Fibroblast of lung (primary cell): ENCODE measurements around the gene SEMA6B. TPM values are rescaled to one million over a fixed set of nuclear protein-coding genes. Genes with fewer than 3 reads are reported as not detected.

Source experiments
- DNase-seq, 2 donors: peaks; one replicate each; pipeline versions ENCODE4 v3.0.0 to v3.0.0-alpha.2; 2010; ENCODE audit warnings: low read depth in 2 of 2
- H2AFZ ChIP-seq: 2 replicates; pipeline ENCODE4 v1.5.1; 2012; ENCODE audit warnings: low read length, control low read depth, inconsistent platforms
- H3K27ac ChIP-seq: 2 replicates; pipeline ENCODE4 v1.5.1; 2011; ENCODE audit warnings: low read length, control low read depth; ENCODE audit not compliant: insufficient read depth
- H3K27me3 ChIP-seq: 2 replicates; pipeline ENCODE4 v1.5.1; 2011; ENCODE audit warnings: mild to moderate bottlenecking, low read length; ENCODE audit not compliant: control insufficient read depth, insufficient read depth
- H3K36me3 ChIP-seq: 2 replicates; pipeline ENCODE4 v1.5.1; 2011; ENCODE audit warnings: low read length; ENCODE audit not compliant: control insufficient read depth, insufficient read depth
- H3K4me1 ChIP-seq: 2 replicates; pipeline ENCODE4 v1.5.1; 2011; ENCODE audit warnings: low read length; ENCODE audit not compliant: control insufficient read depth, insufficient read depth; ENCODE audit errors: extremely low read depth
- H3K4me2 ChIP-seq: 2 replicates; pipeline ENCODE4 v1.5.1; 2011; ENCODE audit warnings: low read length, control low read depth; ENCODE audit not compliant: insufficient read depth; ENCODE audit errors: extremely low read depth
- H3K4me3 ChIP-seq, 4 experiments: fragments of 200-600 bp in 1 of 4; sonication (generic) in 1 of 4; replicated peaks in 1 of 4; 2 replicates each; pipeline ENCODE4 v1.5.1; 2011 to 2016; ENCODE audit warnings: low read length in 4 of 4, low read depth in 3 of 4, mild to moderate bottlenecking in 3 of 4, control low read depth in 2 of 4, inconsistent platforms in 1 of 4, mixed read lengths in 1 of 4; ENCODE audit not compliant: insufficient read depth in 1 of 4; ENCODE audit errors: control extremely low read depth in 1 of 4
- H3K79me2 ChIP-seq: 2 replicates; pipeline ENCODE4 v1.5.1; 2012; ENCODE audit warnings: mild to moderate bottlenecking, low read length, inconsistent platforms; ENCODE audit not compliant: control insufficient read depth, insufficient read depth
- H3K9ac ChIP-seq: 2 replicates; pipeline ENCODE4 v1.5.1; 2011; ENCODE audit warnings: mild to moderate bottlenecking, low read length, control low read depth; ENCODE audit not compliant: insufficient read depth
- H3K9me3 ChIP-seq: 2 replicates; pipeline ENCODE4 v1.5.1; 2012; ENCODE audit warnings: low read depth, low read length; ENCODE audit not compliant: control insufficient read depth, insufficient read depth
- H4K20me1 ChIP-seq: 2 replicates; pipeline ENCODE4 v1.5.1; 2011; ENCODE audit warnings: low read length; ENCODE audit not compliant: control insufficient read depth, insufficient read depth; ENCODE audit errors: extremely low read depth
- EZH2 ChIP-seq: IDR thresholded peaks from 2 replicates; pipeline ENCODE4 v1.5.1; 2012; ENCODE audit warnings: low read length, control low read depth, mild to moderate bottlenecking; ENCODE audit errors: missing control alignments
- polyA plus RNA-seq, 2 donors: library from polyadenylated mRNA; depleted of rRNA in 1 of 2; stranded (reverse) in 1 of 2; unstranded in 1 of 2; fragments of >200 nt; gene quantifications; 2 replicates each; pipeline ENCODE4 v1.2.1, GENCODE V29; 2011 to 2012; ENCODE audit warnings: missing spikeins in 1 of 2
- total RNA-seq: library from RNA; depleted of rRNA; stranded (reverse); fragments of >200 nt; gene quantifications from 2 replicates; pipeline ENCODE4 v1.2.1, GENCODE V29; 2014
- TF ChIP-seq, protein P1 (sequence below), 2 donors: IDR thresholded peaks in 1 of 2; conservative IDR thresholded peaks in 1 of 2; 1 replicate in 1 of 2; 2 replicates in 1 of 2; pipeline ENCODE4 v1.5.1; 2011 to 2012; ENCODE audit warnings: low read length in 2 of 2, control low read depth in 1 of 2, inconsistent platforms in 1 of 2, low read depth in 1 of 2, mild to moderate bottlenecking in 1 of 2

SEMA6B gene
- total and polyA plus RNA-seq, 2 donors (not counting 1 experiment from before 2014, with no cell fraction given), result under 0.01 to 0.31 TPM

DNA sequence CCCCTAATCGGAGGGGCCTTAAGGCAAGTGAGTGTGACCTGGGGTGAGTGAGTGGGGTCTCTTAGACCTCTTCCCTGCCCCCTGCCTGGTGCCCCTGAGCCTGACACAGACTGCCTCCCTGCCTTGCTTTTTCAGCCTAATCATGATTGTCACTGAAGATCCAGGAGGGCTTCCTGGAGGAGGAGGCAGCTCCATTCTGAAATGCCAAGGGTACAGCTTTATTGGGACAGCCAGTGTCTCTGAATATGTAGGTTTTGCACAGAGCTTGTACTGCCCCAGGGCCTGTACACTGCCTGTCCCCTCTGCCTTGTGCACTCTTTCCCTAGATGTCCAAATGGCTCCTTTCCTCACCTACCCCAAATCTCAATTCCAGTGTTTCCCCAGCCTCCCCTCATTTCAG is 26.1 kb upstream of the SEMA6B start:
- Histone ChIP-seq H3K4me2 (no peak overlapping the region), H3K27ac (no peak overlapping the region), H3K4me1 (no peaks in the 10 kb centered on the region), H3K36me3 (no peaks in the 10 kb centered on the region), H2AFZ (no peak overlapping the region), H3K27me3 (peaks cover 30% of the 10 kb centered on the region), H3K9ac (no peak overlapping the region), H4K20me1 (no peaks in the 10 kb centered on the region), H3K9me3 (no peaks in the 10 kb centered on the region), H3K79me2 (no peaks in the 10 kb centered on the region), H3K4me3 (no peak overlapping the region)
- no peak for TF ChIP-seq EZH2
- no peak for DNase-seq

DNA sequence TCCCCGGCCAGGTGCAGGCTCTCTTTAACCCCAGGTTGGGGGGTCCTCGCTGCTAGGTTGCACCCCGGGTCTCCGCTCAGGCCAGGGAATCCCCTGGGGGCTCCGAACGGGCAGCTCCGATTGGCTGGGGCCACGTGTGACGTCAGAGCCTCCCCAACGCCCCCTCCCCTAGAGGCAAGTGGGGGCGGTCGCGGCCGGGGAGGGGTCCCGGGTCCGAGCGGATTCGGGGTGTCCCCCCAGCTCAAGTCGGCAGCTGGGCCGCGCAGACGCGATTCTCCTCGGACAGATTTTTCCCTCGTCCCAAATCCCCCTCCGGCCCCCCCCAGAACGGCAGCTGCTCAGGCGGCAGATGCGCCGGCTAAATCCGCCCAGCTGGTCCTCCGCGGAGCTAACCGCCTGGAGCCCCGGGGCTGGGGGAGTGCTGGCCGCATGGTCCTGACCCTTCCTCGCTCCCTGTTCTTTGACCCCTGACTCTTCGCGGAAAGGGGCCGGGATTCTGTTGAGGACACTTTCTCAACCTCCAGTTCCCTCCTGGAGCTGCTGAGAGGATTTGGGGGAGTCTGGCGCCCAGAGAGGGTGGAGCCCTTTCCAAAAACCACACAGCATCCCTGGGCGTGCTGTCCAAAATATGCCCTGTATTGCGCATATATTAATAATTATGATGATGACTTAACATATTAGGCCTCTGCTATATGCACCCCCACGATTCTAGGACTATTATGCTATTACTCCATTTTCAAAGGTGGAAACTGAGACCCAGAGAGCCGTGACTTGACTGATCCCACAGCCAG is 25.4 kb upstream of the SEMA6B start:
- H3K27me3 ChIP-seq, result peaks cover 37% of the 10 kb centered on the region
- no peaks in the 10 kb centered on the region for H3K4me1 ChIP-seq
- peak overlapping the region in 1 of 4 experiments; percentile 52 for H3K4me3 ChIP-seq
- no peaks in the 10 kb centered on the region for H3K36me3 ChIP-seq
- no peak for DNase-seq
- H3K27ac ChIP-seq, result no peak overlapping the region
- H2AFZ ChIP-seq, result no peak overlapping the region
- H4K20me1 ChIP-seq, result no peaks in the 10 kb centered on the region
- H3K79me2 ChIP-seq, result no peaks in the 10 kb centered on the region
- H3K9me3 ChIP-seq, result no peaks in the 10 kb centered on the region
- H3K4me2 ChIP-seq, result no peak overlapping the region
- TF ChIP-seq, protein P1, sequence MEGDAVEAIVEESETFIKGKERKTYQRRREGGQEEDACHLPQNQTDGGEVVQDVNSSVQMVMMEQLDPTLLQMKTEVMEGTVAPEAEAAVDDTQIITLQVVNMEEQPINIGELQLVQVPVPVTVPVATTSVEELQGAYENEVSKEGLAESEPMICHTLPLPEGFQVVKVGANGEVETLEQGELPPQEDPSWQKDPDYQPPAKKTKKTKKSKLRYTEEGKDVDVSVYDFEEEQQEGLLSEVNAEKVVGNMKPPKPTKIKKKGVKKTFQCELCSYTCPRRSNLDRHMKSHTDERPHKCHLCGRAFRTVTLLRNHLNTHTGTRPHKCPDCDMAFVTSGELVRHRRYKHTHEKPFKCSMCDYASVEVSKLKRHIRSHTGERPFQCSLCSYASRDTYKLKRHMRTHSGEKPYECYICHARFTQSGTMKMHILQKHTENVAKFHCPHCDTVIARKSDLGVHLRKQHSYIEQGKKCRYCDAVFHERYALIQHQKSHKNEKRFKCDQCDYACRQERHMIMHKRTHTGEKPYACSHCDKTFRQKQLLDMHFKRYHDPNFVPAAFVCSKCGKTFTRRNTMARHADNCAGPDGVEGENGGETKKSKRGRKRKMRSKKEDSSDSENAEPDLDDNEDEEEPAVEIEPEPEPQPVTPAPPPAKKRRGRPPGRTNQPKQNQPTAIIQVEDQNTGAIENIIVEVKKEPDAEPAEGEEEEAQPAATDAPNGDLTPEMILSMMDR (conservative IDR thresholded peaks at IDR 0.05 in 1 of 2, IDR thresholded peaks at IDR 0.05 in 1 of 2; ENCODE audit: low read depth in 1 of 2, low read length in 2 of 2), result no peak
- TF ChIP-seq EZH2, result no peak
- no peak overlapping the region for H3K9ac ChIP-seq

DNA sequence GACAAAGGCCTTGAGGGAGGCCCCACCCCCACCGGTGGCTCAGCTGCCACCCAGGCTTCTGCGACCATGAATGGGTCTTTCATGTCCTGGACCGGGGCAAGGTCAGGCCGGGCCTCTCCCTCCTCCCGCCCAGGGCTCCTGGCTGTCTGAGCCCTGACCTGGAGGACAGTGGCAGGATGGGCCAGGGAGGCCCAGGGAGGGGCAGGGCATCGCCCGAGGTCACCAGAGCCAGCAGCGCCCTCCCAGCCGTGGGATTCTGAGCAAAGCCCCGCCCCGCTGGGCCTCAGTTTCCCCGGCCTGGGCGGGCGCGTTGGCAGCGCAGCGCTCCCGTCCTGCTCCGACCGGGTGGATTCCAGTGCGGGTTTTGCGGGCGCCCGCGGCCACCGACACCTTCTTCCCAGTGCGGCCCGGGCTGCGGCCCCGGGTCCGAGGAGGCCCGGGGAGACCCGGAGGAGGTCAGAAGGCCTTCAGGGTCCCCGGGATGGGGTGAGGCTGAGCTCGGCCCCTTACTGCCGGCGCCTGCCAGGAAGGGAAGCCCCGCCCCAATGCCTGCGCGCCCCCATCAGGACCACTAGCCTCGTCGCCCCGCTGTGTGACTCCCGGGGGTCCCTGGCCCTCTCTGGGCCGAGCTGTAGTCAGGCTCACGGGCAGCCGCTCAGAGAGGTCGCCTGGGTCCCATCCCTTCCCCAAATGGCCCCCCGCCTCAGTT is 24.6 kb upstream of the SEMA6B start:
- Histone ChIP-seq H3K27ac (no peak overlapping the region), H3K4me2 (peak overlapping the region; percentile 59), H3K4me1 (no peaks in the 10 kb centered on the region), H3K27me3 (peaks cover 44% of the 10 kb centered on the region), H3K36me3 (no peaks in the 10 kb centered on the region), H4K20me1 (no peaks in the 10 kb centered on the region), H3K79me2 (no peaks in the 10 kb centered on the region), H3K9me3 (no peaks in the 10 kb centered on the region), H2AFZ (no peak overlapping the region), H3K4me3 (peak overlapping the region in 2 of 4 experiments; percentile 34 to 52), H3K9ac (no peak overlapping the region)
- DNase-seq, result peak in 1 of 2 donors; percentile 50
- no peak for TF ChIP-seq EZH2
- TF ChIP-seq, protein P1 (conservative IDR thresholded peaks at IDR 0.05 in 1 of 2, IDR thresholded peaks at IDR 0.05 in 1 of 2; ENCODE audit: low read depth in 1 of 2, low read length in 2 of 2), result no peak
